Gastrocnemius medialis (tissue), 4 donors: ENCODE results near the gene ZNF445.

Source experiments
- CTCF ChIP-seq, 5 experiments: fragments of 450-650 bp in 3 of 5; fragments of 200-600 bp in 2 of 5; sonication (generic) in 2 of 5; IDR thresholded peaks in 4 of 5; conservative IDR thresholded peaks in 1 of 5; 1 replicate in 4 of 5; 2 replicates in 1 of 5; pipeline ENCODE4 v1.5.1; 2016 to 2019; ENCODE audit warnings: antibody characterized with exemption in 5 of 5, mild to moderate bottlenecking in 3 of 5, moderate library complexity in 3 of 5
- POLR2A ChIP-seq, 2 donors: fragments of 450-650 bp; IDR thresholded peaks; one replicate each; pipeline ENCODE4 v1.6.1; 2017; ENCODE audit warnings: antibody characterized with exemption in 2 of 2, mild to moderate bottlenecking in 2 of 2, moderate library complexity in 2 of 2

- TF ChIP-seq CTCF (IDR thresholded peaks at IDR 0.05 in 4 of 5, conservative IDR thresholded peaks at IDR 0.05 in 1 of 5) (no peak), POLR2A (IDR thresholded peaks at IDR 0.05) (no peak)
These were observed 23.2 kb downstream of the ZNF445 start for GRCh38 chr3:44454258-44454657.
